ENCODE measurements around the gene CRYM.
A peak's percentile ranks its signal among the peaks of the same experiment; 100 is the strongest.
"Not testable (repeated sequence)": the region's sequence is repeated elsewhere in the genome, so short reads cannot be mapped to it uniquely, and the experiment has no call there.

The CRYM gene

GRCh38 chr16:21277927-21278706 lies at the start of gene CRYM:
Gene CRYM, minus strand, starts transcription at chr16:21278290. Its CDS starts 39 bp downstream, at chr16:21278251.
- peak; percentile 49 for DNase-seq

GRCh38 chr16:21327046-21327445 lies 49.0 kb upstream of the CRYM start:
- no peak for DNase-seq

GRCh38 chr16:21326459-21326858 lies 48.4 kb upstream of the CRYM start:
- DNase-seq: no peak

- DNase-seq: no peak
Observed at GRCh38 chr16:21324267-21324666, 46.2 kb upstream of the CRYM start.

GRCh38 chr16:21322251-21322650 lies 44.2 kb upstream of the CRYM start:
- DNase-seq: not testable (repeated sequence)

- no peak for DNase-seq
Observed at GRCh38 chr16:21321736-21322135, 43.6 kb upstream of the CRYM start.

GRCh38 chr16:21314339-21314738 lies 36.2 kb upstream of the CRYM start:
- DNase-seq: no peak

- not testable (repeated sequence) for DNase-seq
Observed at GRCh38 chr16:21312863-21313372, 34.8 kb upstream of the CRYM start.

GRCh38 chr16:21312046-21312445 lies 34.0 kb upstream of the CRYM start:
- not testable (repeated sequence) for DNase-seq

- not testable (repeated sequence) for DNase-seq
Observed at GRCh38 chr16:21306712-21307111, 28.6 kb upstream of the CRYM start.

GRCh38 chr16:21302898-21303528 lies 24.9 kb upstream of the CRYM start:
- DNase-seq: no peak

- DNase-seq: no peak
Observed at GRCh38 chr16:21302454-21302853, 24.4 kb upstream of the CRYM start.

- no peak for DNase-seq
Observed at GRCh38 chr16:21301895-21302291, 23.8 kb upstream of the CRYM start.

- DNase-seq: peak; percentile 69
Observed at GRCh38 chr16:21301168-21301894, 23.2 kb upstream of the CRYM start.

GRCh38 chr16:21300309-21301167 lies 22.4 kb upstream of the CRYM start:
- DNase-seq: peak; percentile 81

- not testable (repeated sequence) for DNase-seq
Observed at GRCh38 chr16:21289789-21290188, 11.7 kb upstream of the CRYM start.

GRCh38 chr16:21285314-21285713 lies 7.2 kb upstream of the CRYM start:
- no peak for DNase-seq

- no peak for DNase-seq
Observed at GRCh38 chr16:21284414-21284813, 6.3 kb upstream of the CRYM start.

- DNase-seq: no peak
Observed at GRCh38 chr16:21283521-21284289, 5.6 kb upstream of the CRYM start.

- no peak for DNase-seq
Observed at GRCh38 chr16:21281698-21282389, 3.8 kb upstream of the CRYM start.

- DNase-seq: no peak
Observed at GRCh38 chr16:21279501-21279900, 1.4 kb upstream of the CRYM start.

All from activated CD4-positive, alpha-beta T cell treated with anti-CD3 and anti-CD28 coated beads, Interleukin-2, Interleukin-6, amounts not matched to agents 100 ng/mL and 50 ng/mL, durations not matched to agents 16 hours and 8 hours (primary cell).